Neural cell (in vitro differentiated cells): ENCODE results near the gene OS9. TPM values are rescaled to one million over a fixed set of nuclear protein-coding genes. Genes with fewer than 3 reads are reported as not detected.

Experiments used
- H2AFZ ChIP-seq: fragments of 200-600, 300-800 bp; sonication (generic), shearing (Covaris generic); 2 replicates; pipeline ENCODE4 v1.6.0; 2014; ENCODE audit warnings: low read depth, mild to moderate bottlenecking, antibody characterized with exemption, low read length, moderate library complexity
- H3F3A ChIP-seq: fragments of 200-600 bp; shearing (Covaris generic); 2 replicates; pipeline ENCODE4 v1.6.1; 2016; ENCODE audit warnings: mild to moderate bottlenecking, moderate library complexity, mixed read lengths, antibody characterized with exemption, low read length; ENCODE audit not compliant: insufficient read depth, poor library complexity, severe bottlenecking
- H3K27ac ChIP-seq: fragments of 200-600, 300-800 bp; sonication (generic), shearing (Covaris generic); 2 replicates; pipeline ENCODE4 v1.5.1; 2014; ENCODE audit warnings: mild to moderate bottlenecking, low read length, moderate library complexity
- H3K27me3 ChIP-seq: fragments of 300-800, 200-600 bp; sonication (generic), shearing (Covaris generic); 2 replicates; pipeline ENCODE4 v1.6.0; 2014; ENCODE audit warnings: mild to moderate bottlenecking, low read depth, low read length, moderate library complexity; ENCODE audit not compliant: insufficient read depth
- H3K36me3 ChIP-seq: fragments of 300-800, 200-600 bp; sonication (generic), shearing (Covaris generic); 2 replicates; pipeline ENCODE4 v1.5.1; 2014; ENCODE audit warnings: mild to moderate bottlenecking, antibody characterized with exemption, low read length, moderate library complexity; ENCODE audit not compliant: insufficient read depth
- H3K4me2 ChIP-seq: fragments of 300-800, 200-600 bp; sonication (generic), shearing (Covaris generic); 2 replicates; pipeline ENCODE4 v1.6.0; 2014; ENCODE audit warnings: mild to moderate bottlenecking, low read length
- H3K4me3 ChIP-seq: fragments of 300-800, 200-600 bp; sonication (generic), shearing (Covaris generic); 2 replicates; pipeline ENCODE4 v1.5.1; 2014; ENCODE audit warnings: mild to moderate bottlenecking, low read length, moderate library complexity
- H3K79me2 ChIP-seq: fragments of 200-600 bp; shearing (Covaris generic); replicated peaks from 2 replicates; pipeline ENCODE4 v1.6.0; 2014; ENCODE audit warnings: mild to moderate bottlenecking, low read length, moderate library complexity; ENCODE audit not compliant: insufficient read depth
- H3K9ac ChIP-seq: fragments of 300-800, 200-600 bp; sonication (generic), shearing (Covaris generic); 2 replicates; pipeline ENCODE4 v1.6.1; 2016; ENCODE audit warnings: mild to moderate bottlenecking, low read length, mixed read lengths
- H3K9me2 ChIP-seq: fragments of 200-600 bp; shearing (Covaris generic); 2 replicates; pipeline ENCODE4 v1.6.1; 2016; ENCODE audit warnings: mild to moderate bottlenecking, low read length, mixed read lengths; ENCODE audit not compliant: insufficient read depth
- H3K9me3 ChIP-seq: fragments of 200-600, 300-800 bp; sonication (generic), shearing (Covaris generic); 2 replicates; pipeline ENCODE4 v1.6.1; 2016; ENCODE audit warnings: mild to moderate bottlenecking, mixed run types, low read length, moderate library complexity, mixed read lengths
- H4K20me1 ChIP-seq: fragments of 200-600 bp; shearing (Covaris generic); 2 replicates; pipeline ENCODE4 v1.6.1; 2016; ENCODE audit warnings: mild to moderate bottlenecking, mixed run types; ENCODE audit not compliant: insufficient read depth
- CTCF ChIP-seq: fragments of 450-650 bp; IDR thresholded peaks from 2 replicates; pipeline ENCODE4 v1.5.1; 2014; ENCODE audit warnings: antibody characterized with exemption, mild to moderate bottlenecking, moderate library complexity; ENCODE audit not compliant: poor library complexity, severe bottlenecking
- EP300 ChIP-seq: fragments of 450-650 bp; conservative IDR thresholded peaks from 2 replicates; pipeline ENCODE4 v1.6.1; 2014; ENCODE audit warnings: antibody characterized with exemption, mild to moderate bottlenecking, moderate library complexity; ENCODE audit not compliant: poor library complexity, severe bottlenecking
- EZH2 ChIP-seq: fragments of 200-600, 300-800 bp; shearing (Covaris generic), sonication (generic); IDR thresholded peaks from 2 replicates; pipeline ENCODE4 v1.6.1; 2014; ENCODE audit warnings: antibody characterized with exemption, low read length, borderline replicate concordance, mild to moderate bottlenecking; ENCODE audit not compliant: insufficient read depth, poor library complexity, severe bottlenecking
- MXI1 ChIP-seq: fragments of 450-650 bp; conservative IDR thresholded peaks from 2 replicates; pipeline ENCODE4 v1.6.1; 2014; ENCODE audit warnings: antibody characterized with exemption, mild to moderate bottlenecking; ENCODE audit not compliant: poor library complexity, severe bottlenecking
- POLR2AphosphoS5 ChIP-seq: IDR thresholded peaks from 2 replicates; pipeline ENCODE4 v1.6.1; 2012
- RAD21 ChIP-seq: fragments of 450-650 bp; conservative IDR thresholded peaks from 2 replicates; pipeline ENCODE4 v1.6.1; 2014; ENCODE audit warnings: antibody characterized with exemption, mild to moderate bottlenecking, moderate library complexity
- REST ChIP-seq: IDR thresholded peaks from 2 replicates; pipeline ENCODE4 v1.6.1; 2012; ENCODE audit warnings: borderline replicate concordance
- SMC3 ChIP-seq: fragments of 450-650 bp; conservative IDR thresholded peaks from 2 replicates; pipeline ENCODE4 v1.6.1; 2014; ENCODE audit warnings: antibody characterized with exemption, mild to moderate bottlenecking, moderate library complexity; ENCODE audit not compliant: poor library complexity
- TAF1 ChIP-seq: IDR thresholded peaks from 2 replicates; pipeline ENCODE4 v1.6.1; 2012; ENCODE audit warnings: low read depth
- polyA plus RNA-seq: library from polyadenylated mRNA; depleted of rRNA; stranded (reverse); fragments of >200 nt; gene quantifications from 2 replicates; pipeline ENCODE4 v1.2.3, GENCODE V29; 2014

OS9 gene
- polyA plus RNA-seq, 1 donor from 2014 or later: 248 TPM

DNA sequence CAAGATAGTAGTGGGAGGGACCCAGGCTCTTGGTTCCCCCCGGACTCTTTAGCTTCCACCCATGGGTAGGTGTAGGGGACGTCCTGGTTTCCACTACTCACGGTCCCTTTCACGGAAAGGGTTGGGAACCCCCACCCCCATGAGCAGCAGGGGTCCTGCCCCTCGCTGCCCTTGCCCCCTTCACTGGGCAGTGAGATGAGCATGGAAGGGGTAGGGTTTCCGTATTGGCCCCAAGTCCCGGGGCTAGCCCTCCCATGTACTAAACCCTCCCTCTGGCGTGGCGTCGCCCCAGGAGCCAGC is 31.9 kb downstream of the OS9 start:
- H3K4me3 ChIP-seq: no peak overlapping the region
- H3K36me3 ChIP-seq: peaks cover 4% of the 10 kb centered on the region
- no peaks in the 10 kb centered on the region for H3K9me3 ChIP-seq
- no peaks in the 10 kb centered on the region for H3K9me2 ChIP-seq
- no peaks in the 10 kb centered on the region for H3F3A ChIP-seq
- H4K20me1 ChIP-seq: no peaks in the 10 kb centered on the region
- H3K79me2 ChIP-seq: no peaks in the 10 kb centered on the region
- no peak overlapping the region for H3K4me2 ChIP-seq
- no peak overlapping the region for H3K9ac ChIP-seq
- no peak overlapping the region for H3K27ac ChIP-seq
- peaks cover 47% of the 10 kb centered on the region for H3K27me3 ChIP-seq
- no peak overlapping the region for H2AFZ ChIP-seq
- TF ChIP-seq MXI1: no peak
- TF ChIP-seq TAF1: no peak
- TF ChIP-seq RAD21: no peak
- TF ChIP-seq SMC3: no peak
- TF ChIP-seq EP300: no peak
- no peak for TF ChIP-seq REST
- no peak for TF ChIP-seq EZH2
- TF ChIP-seq CTCF: no peak
- no peak for TF ChIP-seq POLR2AphosphoS5

DNA sequence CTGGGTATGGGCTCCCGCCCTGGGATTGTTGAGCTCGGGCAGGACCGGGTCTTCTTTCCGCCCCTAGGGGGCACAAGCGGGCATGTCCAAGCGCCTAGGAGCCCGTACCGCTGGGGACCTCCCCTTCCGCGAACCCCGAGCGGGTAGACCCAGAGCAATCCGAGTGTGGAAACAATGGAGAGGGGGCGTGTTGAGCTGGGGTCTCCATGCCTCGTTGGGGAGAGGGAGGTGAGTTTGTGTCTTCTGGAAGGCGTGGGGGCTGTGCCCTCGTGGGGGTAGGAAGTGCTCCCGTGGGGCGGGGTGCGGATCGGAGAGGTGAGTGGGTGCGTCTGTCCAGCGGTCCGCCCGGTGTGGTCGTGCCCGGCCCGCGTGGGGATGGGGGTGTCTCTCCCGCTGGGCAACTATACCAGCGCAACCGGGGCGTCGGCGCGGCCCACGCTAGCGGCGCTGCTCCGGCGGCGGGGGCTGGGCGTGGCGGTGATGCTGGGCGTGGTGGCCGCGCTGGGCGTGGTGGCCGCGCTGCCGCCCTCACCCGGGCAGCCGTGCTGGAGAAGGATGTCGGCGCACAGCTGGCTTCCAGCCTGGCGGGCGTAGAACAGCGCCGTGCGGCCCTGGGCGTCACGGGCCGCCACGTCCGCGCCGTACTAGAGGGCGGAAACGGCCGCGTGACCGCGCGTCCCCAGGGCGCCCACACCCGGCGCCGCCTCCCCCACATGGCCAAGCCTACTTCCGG is 32.4 kb downstream of the OS9 start:
- no peak for TF ChIP-seq MXI1
- TF ChIP-seq RAD21: peak; percentile 21
- peak; percentile 66 for TF ChIP-seq CTCF
- H3K9ac ChIP-seq: no peak overlapping the region
- H3K9me2 ChIP-seq: no peaks in the 10 kb centered on the region
- H3K4me2 ChIP-seq: no peak overlapping the region
- no peak overlapping the region for H3K27ac ChIP-seq
- peak overlapping the region; percentile 24 for H3K4me3 ChIP-seq
- peaks cover 4% of the 10 kb centered on the region for H3K36me3 ChIP-seq
- H3F3A ChIP-seq: no peaks in the 10 kb centered on the region
- H3K9me3 ChIP-seq: no peaks in the 10 kb centered on the region
- H4K20me1 ChIP-seq: no peaks in the 10 kb centered on the region
- no peak overlapping the region for H2AFZ ChIP-seq
- H3K79me2 ChIP-seq: no peaks in the 10 kb centered on the region
- peaks cover 51% of the 10 kb centered on the region for H3K27me3 ChIP-seq
